Prostate gland (tissue), 2 donors: ENCODE data around the gene ZNF544.

ENCODE experiments used
- CTCF ChIP-seq, 4 experiments: fragments of 200-600 bp in 2 of 4; fragments of 450-650 bp in 2 of 4; sonication (generic) in 2 of 4; IDR thresholded peaks; 1 replicate in 3 of 4; 2 replicates in 1 of 4; pipeline ENCODE4 v1.5.1; 2016 to 2019; ENCODE audit warnings: antibody characterized with exemption in 4 of 4, mild to moderate bottlenecking in 2 of 4, moderate library complexity in 2 of 4
- POLR2A ChIP-seq: fragments of 450-650 bp; IDR thresholded peaks from one replicate; pipeline ENCODE4 v1.6.1; 2016; ENCODE audit warnings: antibody characterized with exemption, mild to moderate bottlenecking

- no peak for TF ChIP-seq CTCF (IDR thresholded peaks at IDR 0.05)
- no peak for TF ChIP-seq POLR2A
These were observed 46.1 kb upstream of the ZNF544 start for GRCh38 chr19:58182577-58182988.
